Islet precursor cell (in vitro differentiated cells): Measurements from ENCODE around the gene C22orf23.

Experiments
- DNase-seq: peaks from one replicate; pipeline ENCODE4 v3.0.0-alpha.2; 2018

C22orf23 gene

GRCh38 chr22:37922191-37922590 lies 31.2 kb downstream of the C22orf23 start:
- DNase-seq: no peak

- no peak for DNase-seq
Measured at GRCh38 chr22:37920126-37920525, 33.3 kb downstream of the C22orf23 start.

- no peak for DNase-seq
Measured at GRCh38 chr22:37918580-37919270, 34.7 kb downstream of the C22orf23 start.

GRCh38 chr22:37917874-37918548 lies 35.4 kb downstream of the C22orf23 start:
- DNase-seq: no peak

GRCh38 chr22:37916311-37916710 lies 37.1 kb downstream of the C22orf23 start:
- DNase-seq: no peak

GRCh38 chr22:37913233-37913721 lies 40.1 kb downstream of the C22orf23 start:
- no peak for DNase-seq

- DNase-seq: no peak
Measured at GRCh38 chr22:37912171-37912570, 41.2 kb downstream of the C22orf23 start.

GRCh38 chr22:37911697-37912096 lies 41.7 kb downstream of the C22orf23 start:
- no peak for DNase-seq

- DNase-seq: no peak
Measured at GRCh38 chr22:37910890-37911672, 42.3 kb downstream of the C22orf23 start.

- no peak for DNase-seq
Measured at GRCh38 chr22:37909766-37910165, 43.6 kb downstream of the C22orf23 start.

- no peak for DNase-seq
Measured at GRCh38 chr22:37907036-37907954, 46.1 kb downstream of the C22orf23 start.

- no peak for DNase-seq
Measured at GRCh38 chr22:37906364-37907008, 46.9 kb downstream of the C22orf23 start.

- peak; percentile 92 for DNase-seq
Measured at GRCh38 chr22:37905534-37906363, 47.7 kb downstream of the C22orf23 start, which contains the start of gene MICALL1. MICALL1 (plus strand) TSS chr22:37906297; CDS start chr22:37906423, 126 bp downstream.

GRCh38 chr22:37904572-37905533 lies 48.5 kb downstream of the C22orf23 start:
- peak; percentile 99 for DNase-seq

GRCh38 chr22:37898441-37899181 lies 54.8 kb downstream of the C22orf23 start:
- DNase-seq: peak; percentile 92

GRCh38 chr22:37897807-37898206 lies 55.6 kb downstream of the C22orf23 start:
- DNase-seq: no peak

- DNase-seq: no peak
Measured at GRCh38 chr22:37896939-37897338, 56.5 kb downstream of the C22orf23 start.

GRCh38 chr22:37896181-37896592 lies 57.2 kb downstream of the C22orf23 start:
- peak; percentile 82 for DNase-seq
